Measurements from ENCODE around the gene CACHD1. TPM values are rescaled to one million over a fixed set of nuclear protein-coding genes. Genes with fewer than 3 reads are reported as not detected.

Gene CACHD1
- total and polyA plus RNA-seq, 2 of the 8 experiments (the other 6 are each of a cell fraction or from before 2014, with no cell fraction given): 22.2 to 42.5 TPM

- H3K27me3 ChIP-seq (replicated peaks in 1 of 4; ENCODE audit: control insufficient read depth in 3 of 4, extremely low read depth in 1 of 4, insufficient read depth in 3 of 4, low read length in 3 of 4): no peaks in the 10 kb centered on the region
- H3K36me3 ChIP-seq (ENCODE audit: control insufficient read depth in 2 of 4, insufficient read depth in 4 of 4, low read length in 3 of 4): peaks cover 0 to 8% (median 2%) of the 10 kb centered on the region in 4 experiments; a peak in 2 of 8 replicates
- H3K9ac ChIP-seq (replicated peaks in 1 of 4; ENCODE audit: extremely low read depth in 1 of 4, low read depth in 3 of 4, low read length in 3 of 4): no peak overlapping the region
- H4K20me1 ChIP-seq (replicated peaks in 1 of 2; ENCODE audit: control insufficient read depth in 1 of 2, insufficient read depth in 2 of 2, low read length in 2 of 2): no peaks in the 10 kb centered on the region
- H3K18ac ChIP-seq (ENCODE audit: extremely low read depth, low read length): no peak overlapping the region
- H3K4ac ChIP-seq (replicated peaks; ENCODE audit: insufficient read length, low read depth, low read length): no peak overlapping the region
- no peak overlapping the region for H2AFZ ChIP-seq (ENCODE audit: low read length)
- no peak overlapping the region for H3K23ac ChIP-seq (ENCODE audit: insufficient read length)
- no peaks in the 10 kb centered on the region; the same call in 1 of the 2 replicates for H3K23me2 ChIP-seq (ENCODE audit: low read depth, low read length)
- no peak overlapping the region for H3K4me2 ChIP-seq (ENCODE audit: insufficient read depth in 1 of 2, low read depth in 2 of 2, low read length in 2 of 2)
- POLR2A ChIA-PET (ENCODE audit: partially characterized antibody): no interaction called here
- TF ChIP-seq SIX5 (IDR thresholded peaks at IDR 0.05; ENCODE audit: low read depth, low read length) (no peak), EZH2 (IDR thresholded peaks at IDR 0.05; ENCODE audit: low read depth, low read length, severe bottlenecking) (no peak), CTBP2 (IDR thresholded peaks at IDR 0.05; ENCODE audit: borderline replicate concordance, insufficient read depth, insufficient read length, low read length) (no peak), KDM5A (IDR thresholded peaks at IDR 0.05; ENCODE audit: low read length) (no peak), GABPA (IDR thresholded peaks at IDR 0.05; ENCODE audit: borderline replicate concordance, insufficient read depth, low read length) (no peak), TAF1 (IDR thresholded peaks at IDR 0.05; ENCODE audit: low read depth, low read length) (no peak), USF2 (IDR thresholded peaks at IDR 0.05; ENCODE audit: low read length) (no peak), CBX8 (IDR thresholded peaks at IDR 0.05; ENCODE audit: borderline replicate concordance, low read depth, low read length) (no peak), EGR1 (IDR thresholded peaks at IDR 0.05; ENCODE audit: borderline replicate concordance, low read depth, low read length) (no peak)
- H2AK5ac ChIP-seq (ENCODE audit: low read depth, low read length): no peak overlapping the region
- H3K4me1 ChIP-seq (replicated peaks in 1 of 4; ENCODE audit: control insufficient read depth in 3 of 4, insufficient read depth in 4 of 4, low read length in 3 of 4): peaks cover 0 to 14% (median 3%) of the 10 kb centered on the region in 4 experiments; a peak in 3 of 7 replicates
- H3K79me2 ChIP-seq (ENCODE audit: control insufficient read depth in 1 of 2, insufficient read depth in 2 of 2, low read length in 2 of 2): peaks cover 0 to 69% of the 10 kb centered on the region in 2 experiments; a peak in 3 of 4 replicates
- peaks cover 6% of the 10 kb centered on the region for H3K79me1 ChIP-seq (ENCODE audit: low read depth, low read length)
- no peak overlapping the region for H4K8ac ChIP-seq (ENCODE audit: extremely low read depth, insufficient read depth, low read length)
- H4K5ac ChIP-seq (ENCODE audit: insufficient read length, low read depth, low read length): no peak overlapping the region
- no peak overlapping the region for H3K4me3 ChIP-seq (ENCODE audit: extremely low read depth in 1 of 4, insufficient read depth in 2 of 4, low read depth in 3 of 4, low read length in 4 of 4)
- 82% methylated on average over 8 of the region's 8 CpGs; no CpG with 5 or more reads in 1 of the 2 experiments for WGBS, 2 experiments (ENCODE audit: extremely low coverage in 1 of 2, insufficient coverage in 1 of 2, insufficient read length in 1 of 2, insufficient replicate concordance in 2 of 2, low coverage in 1 of 2, low lambda C conversion rate in 2 of 2, missing lambda C conversion rate in 1 of 2)
- CTCF ChIA-PET (ENCODE audit: partially characterized antibody): no interaction called here
- H2BK120ac ChIP-seq (replicated peaks; ENCODE audit: low read depth, low read length): no peak overlapping the region
- DNase-seq (ENCODE audit: low read depth in 1 of 2, low spot score in 2 of 2) (no peak), FAIRE-seq (peak; percentile 45)
- no peak overlapping the region for H2BK20ac ChIP-seq (ENCODE audit: low read length)
- no peak overlapping the region for H4K91ac ChIP-seq (replicated peaks; ENCODE audit: insufficient read length, low read length)
- H2BK15ac ChIP-seq (ENCODE audit: low read length): no peak overlapping the region
- H3K56ac ChIP-seq (replicated peaks; ENCODE audit: insufficient read length, low read depth, low read length): no peak overlapping the region
- H3K9me3 ChIP-seq (ENCODE audit: insufficient read depth in 2 of 2, low read depth in 1 of 2, low read length in 1 of 2): no peaks in the 10 kb centered on the region
- H2BK5ac ChIP-seq (ENCODE audit: low read depth, low read length): no peak overlapping the region
- no peak overlapping the region for H3K27ac ChIP-seq (ENCODE audit: low read depth, low read length)
- H3K14ac ChIP-seq (ENCODE audit: insufficient read length): no peak overlapping the region
- H2BK12ac ChIP-seq (ENCODE audit: low read depth, low read length): no peak overlapping the region
Observed at GRCh38 chr1:64598100-64598571, 128.2 kb downstream of the CACHD1 start.

Measured in H1 (cell line).